SK-N-MC (cell line): ENCODE results near the gene LMTK2.

Experiments
- EZH2 ChIP-seq: fragments of 200-600 bp; sonication (generic); IDR thresholded peaks from one replicate; pipeline ENCODE4 v1.6.1; 2017; ENCODE audit warnings: antibody characterized with exemption
- FOXP2 ChIP-seq: optimal IDR thresholded peaks from 2 replicates; pipeline ENCODE3; 2011; ENCODE audit warnings: mild to moderate bottlenecking, moderate library complexity; ENCODE audit not compliant: insufficient read depth; ENCODE audit errors: extremely low read length, control extremely low read depth
- POLR2AphosphoS5 ChIP-seq: IDR thresholded peaks from 2 replicates; pipeline ENCODE4 v1.6.1; 2012; ENCODE audit warnings: mild to moderate bottlenecking, low read depth, low read length, borderline replicate concordance

GRCh38 chr7:98217623-98218582 is 111.2 kb downstream of the LMTK2 start:
- TF ChIP-seq POLR2AphosphoS5, result no peak
- TF ChIP-seq EZH2, result no peak
- no peak for TF ChIP-seq FOXP2
